HG03280 (cell line): ENCODE measurements around the gene RNPS1.
A peak's percentile ranks its signal among the peaks of the same experiment; 100 is the strongest.
"Not testable (repeated sequence)": the region's sequence is repeated elsewhere in the genome, so short reads cannot be mapped to it uniquely, and the experiment has no call there.

Source experiments
- ATAC-seq: cut with Tn5 transposase; IDR thresholded peaks from one replicate; pipeline ENCODE4 v1.9.1; 2021; ENCODE audit warnings: mild to moderate bottlenecking, moderate library complexity; ENCODE audit not compliant: unreplicated experiment

RNPS1 gene

GRCh38 chr16:2282866-2283555 is 15.1 kb upstream of the RNPS1 start:
- ATAC-seq: no peak

GRCh38 chr16:2282262-2282661 is 14.3 kb upstream of the RNPS1 start:
- ATAC-seq: no peak

GRCh38 chr16:2280981-2281542 is 13.1 kb upstream of the RNPS1 start:
- no peak for ATAC-seq

GRCh38 chr16:2280461-2280860 is 12.5 kb upstream of the RNPS1 start:
- ATAC-seq: no peak

- ATAC-seq: no peak
These were observed 11.3 kb upstream of the RNPS1 start for GRCh38 chr16:2278956-2279800.

- ATAC-seq: no peak
These were observed 10.3 kb upstream of the RNPS1 start for GRCh38 chr16:2278272-2278608.

GRCh38 chr16:2277466-2278271 is 9.7 kb upstream of the RNPS1 start:
- no peak for ATAC-seq

GRCh38 chr16:2276368-2277195 is 8.7 kb upstream of the RNPS1 start:
- no peak for ATAC-seq

- no peak for ATAC-seq
These were observed 7.8 kb upstream of the RNPS1 start for GRCh38 chr16:2275476-2276367.

GRCh38 chr16:2273931-2274330 is 6.0 kb upstream of the RNPS1 start:
- no peak for ATAC-seq

- ATAC-seq: no peak
These were observed 5.6 kb upstream of the RNPS1 start for GRCh38 chr16:2273484-2273883.

GRCh38 chr16:2271848-2272461 is 4.0 kb upstream of the RNPS1 start:
- ATAC-seq: no peak

- ATAC-seq: no peak
These were observed 2.9 kb upstream of the RNPS1 start for GRCh38 chr16:2270588-2271470.

- ATAC-seq: no peak
These were observed 2.1 kb upstream of the RNPS1 start for GRCh38 chr16:2270070-2270462.

- peak; percentile 59 for ATAC-seq
These were observed 417 bp downstream of the RNPS1 start for GRCh38 chr16:2267505-2267912.

GRCh38 chr16:2266887-2267286 is 1.0 kb downstream of the RNPS1 start:
- not testable (repeated sequence) for ATAC-seq

- not testable (repeated sequence) for ATAC-seq
These were observed 4.9 kb downstream of the RNPS1 start for GRCh38 chr16:2263026-2263425.

- ATAC-seq: no peak
These were observed 7.7 kb downstream of the RNPS1 start for GRCh38 chr16:2260250-2260649.
